ENCODE results near the gene IGLL1.
"Not testable (repeated sequence)": the region's sequence is repeated elsewhere in the genome, so short reads cannot be mapped to it uniquely, and the experiment has no call there.

Gene IGLL1
- 0 to 0.33 (median 0) reads per million in 17 experiments for total RNA-seq

GRCh38 chr22:23579870-23580575 lies at the start of gene IGLL1:
TSS of gene IGLL1 (minus strand) at chr22:23580290. CDS start at chr22:23580190, 100 bp downstream.
- no peak for DNase-seq

- DNase-seq, result not testable (repeated sequence)
Observed at GRCh38 chr22:23628056-23628743, 48.1 kb upstream of the IGLL1 start.

- DNase-seq, result peak; percentile 56 to 69 (median 60)
Observed at GRCh38 chr22:23627401-23628055, 47.4 kb upstream of the IGLL1 start.

GRCh38 chr22:23626286-23626975 lies 46.3 kb upstream of the IGLL1 start:
- DNase-seq, result no peak

- no peak for DNase-seq
Observed at GRCh38 chr22:23622634-23623033, 42.5 kb upstream of the IGLL1 start.

GRCh38 chr22:23621916-23622315 lies 41.8 kb upstream of the IGLL1 start:
- not testable (repeated sequence) for DNase-seq

GRCh38 chr22:23621082-23621780 lies 41.1 kb upstream of the IGLL1 start:
- no peak for DNase-seq

- DNase-seq, result no peak
Observed at GRCh38 chr22:23613193-23613972, 33.3 kb upstream of the IGLL1 start.

- no peak for DNase-seq
Observed at GRCh38 chr22:23609983-23610781, 30.1 kb upstream of the IGLL1 start.

- peak in 1 of 4 experiments; percentile 12 for DNase-seq
Observed at GRCh38 chr22:23608583-23608982, 28.5 kb upstream of the IGLL1 start.

- DNase-seq, result no peak
Observed at GRCh38 chr22:23606204-23607131, 26.4 kb upstream of the IGLL1 start.

GRCh38 chr22:23604939-23605712 lies 25.0 kb upstream of the IGLL1 start:
- no peak for DNase-seq

GRCh38 chr22:23603266-23603665 lies 23.2 kb upstream of the IGLL1 start:
- no peak for DNase-seq

- DNase-seq, result no peak
Observed at GRCh38 chr22:23598805-23599518, 18.9 kb upstream of the IGLL1 start.

GRCh38 chr22:23597576-23598268 lies 17.6 kb upstream of the IGLL1 start:
- not testable (repeated sequence) for DNase-seq

- not testable (repeated sequence) for DNase-seq
Observed at GRCh38 chr22:23595904-23596303, 15.8 kb upstream of the IGLL1 start.

- no peak for DNase-seq
Observed at GRCh38 chr22:23591846-23592245, 11.8 kb upstream of the IGLL1 start.

Data from suppressor macrophage (primary cell).